Stimulated activated CD8-positive, alpha-beta memory T cell treated with anti-CD3 and anti-CD28 coated beads, Interleukin-15, amount 100 ng/mL, for 1 hour (primary cell): ENCODE results near the gene PRXL2C.
"Not testable (repeated sequence)": the region's sequence is repeated elsewhere in the genome, so short reads cannot be mapped to it uniquely, and the experiment has no call there.

Experiments used
- DNase-seq: peaks from one replicate; pipeline ENCODE4 v3.0.0-alpha.2; 2020; ENCODE audit warnings: low read depth

The PRXL2C gene

GRCh38 chr9:96649620-96650324, 5.3 kb downstream of the PRXL2C start:
- DNase-seq: no peak

- DNase-seq: no peak
Measured at GRCh38 chr9:96646081-96646991, 8.8 kb downstream of the PRXL2C start.

- DNase-seq: no peak
Measured at GRCh38 chr9:96644137-96644536, 11.0 kb downstream of the PRXL2C start.

GRCh38 chr9:96641514-96641913, 13.6 kb downstream of the PRXL2C start:
- DNase-seq: no peak

- DNase-seq: no peak
Measured at GRCh38 chr9:96638606-96639364, 16.3 kb downstream of the PRXL2C start.

GRCh38 chr9:96636368-96636767, 18.7 kb downstream of the PRXL2C start:
- no peak for DNase-seq

- not testable (repeated sequence) for DNase-seq
Measured at GRCh38 chr9:96633579-96633978, 21.5 kb downstream of the PRXL2C start.

- no peak for DNase-seq
Measured at GRCh38 chr9:96626912-96627311, 28.2 kb downstream of the PRXL2C start.

- no peak for DNase-seq
Measured at GRCh38 chr9:96621618-96622017, 33.5 kb downstream of the PRXL2C start.

- DNase-seq: no peak
Measured at GRCh38 chr9:96620832-96621269, 34.3 kb downstream of the PRXL2C start.

GRCh38 chr9:96620181-96620514, 35.0 kb downstream of the PRXL2C start:
- DNase-seq: no peak

- peak; percentile 23 for DNase-seq
Measured at GRCh38 chr9:96619491-96620180, 35.5 kb downstream of the PRXL2C start, which contains the start of gene CDC14B. Gene CDC14B (minus strand): TSS chr9:96619843. CDS start chr9:96619378, 465 bp downstream.

GRCh38 chr9:96619124-96619465, 36.0 kb downstream of the PRXL2C start:
- no peak for DNase-seq

- no peak for DNase-seq
Measured at GRCh38 chr9:96618209-96619123, 36.7 kb downstream of the PRXL2C start.

GRCh38 chr9:96617439-96618185, 37.5 kb downstream of the PRXL2C start:
- DNase-seq: no peak

GRCh38 chr9:96616817-96617438, 38.2 kb downstream of the PRXL2C start:
- DNase-seq: no peak

- no peak for DNase-seq
Measured at GRCh38 chr9:96615411-96615810, 39.7 kb downstream of the PRXL2C start.

- not testable (repeated sequence) for DNase-seq
Measured at GRCh38 chr9:96614664-96615063, 40.5 kb downstream of the PRXL2C start.

- no peak for DNase-seq
Measured at GRCh38 chr9:96612966-96613589, 42.0 kb downstream of the PRXL2C start.
